Mucosa of descending colon (tissue), 3 donors: ENCODE measurements around the gene PPP2R5C. TPM values are rescaled to one million over a fixed set of nuclear protein-coding genes. Genes with fewer than 3 reads are reported as not detected.
A peak's percentile ranks its signal among the peaks of the same experiment; 100 is the strongest.

ENCODE experiments used
- ATAC-seq: fragments of 200-7000 bp; cut with Tn5 transposase; one replicate; pipeline ENCODE4 v1.9.1; 2020; ENCODE audit warnings: mild to moderate bottlenecking, moderate library complexity
- DNase-seq, 3 donors: peaks; one replicate each; pipeline ENCODE4 v3.0.0-alpha.2; 2020
- H3K36me3 ChIP-seq: fragments of 200-600 bp; one replicate; pipeline ENCODE4 v1.8.0; 2021; ENCODE audit warnings: low read depth, mild to moderate bottlenecking
- H3K4me1 ChIP-seq: fragments of 200-600 bp; one replicate; pipeline ENCODE4 v1.8.0; 2021; ENCODE audit warnings: low read depth, mild to moderate bottlenecking
- H3K4me3 ChIP-seq: fragments of 200-600 bp; one replicate; pipeline ENCODE4 v1.8.0; 2021; ENCODE audit warnings: mild to moderate bottlenecking
- H3K9me3 ChIP-seq: fragments of 200-600 bp; one replicate; pipeline ENCODE4 v1.8.0; 2021; ENCODE audit warnings: mild to moderate bottlenecking
- intact Hi-C, 2 donors: fragments of 100-400 bp; cut with DNase I in 1 of 2; cut with micrococcal nuclease in 1 of 2; formaldehyde crosslinking; loops; one replicate each; pipeline versions ENCODE4 v1.11.0 to v1.11.1; 2022; cut with DNase I, micrococcal nuclease
- total RNA-seq, 3 donors: library from RNA; stranded (reverse); fragmentation: NEBNext Ultra II Directional in 2 of 3; extraction: Animal tissue kit (Norgen Biotek cat#: 25700) in 2 of 3; gene quantifications; one replicate each; pipeline versions ENCODE4 v1.2.1 to v1.2.4, GENCODE V29; 2021 to 2023
- TF ChIP-seq, protein P1 (sequence below): fragments of 200-600 bp; IDR thresholded peaks from one replicate; pipeline ENCODE4 v1.8.0; 2022; ENCODE audit warnings: antibody characterized with exemption, mild to moderate bottlenecking
- donor health status: DM: no; HTN: no; CAD: no; lungs with moderate emphysema.
- donor health status: DM: no; HTN: no; CAD: no.
- donor health status: DM: no; HTN: yes; CAD: no.

The PPP2R5C gene
- total RNA-seq, 3 donors from 2014 or later, result 131 to 173 (median 160) TPM

GRCh38 chr14:101784631-101785030 is 23.1 kb downstream of the PPP2R5C start:
- H3K9me3 ChIP-seq, result no peaks in the 10 kb centered on the region
- peaks cover 15% of the 10 kb centered on the region for H3K4me1 ChIP-seq
- DNase-seq, result no peak
- TF ChIP-seq, protein P1, sequence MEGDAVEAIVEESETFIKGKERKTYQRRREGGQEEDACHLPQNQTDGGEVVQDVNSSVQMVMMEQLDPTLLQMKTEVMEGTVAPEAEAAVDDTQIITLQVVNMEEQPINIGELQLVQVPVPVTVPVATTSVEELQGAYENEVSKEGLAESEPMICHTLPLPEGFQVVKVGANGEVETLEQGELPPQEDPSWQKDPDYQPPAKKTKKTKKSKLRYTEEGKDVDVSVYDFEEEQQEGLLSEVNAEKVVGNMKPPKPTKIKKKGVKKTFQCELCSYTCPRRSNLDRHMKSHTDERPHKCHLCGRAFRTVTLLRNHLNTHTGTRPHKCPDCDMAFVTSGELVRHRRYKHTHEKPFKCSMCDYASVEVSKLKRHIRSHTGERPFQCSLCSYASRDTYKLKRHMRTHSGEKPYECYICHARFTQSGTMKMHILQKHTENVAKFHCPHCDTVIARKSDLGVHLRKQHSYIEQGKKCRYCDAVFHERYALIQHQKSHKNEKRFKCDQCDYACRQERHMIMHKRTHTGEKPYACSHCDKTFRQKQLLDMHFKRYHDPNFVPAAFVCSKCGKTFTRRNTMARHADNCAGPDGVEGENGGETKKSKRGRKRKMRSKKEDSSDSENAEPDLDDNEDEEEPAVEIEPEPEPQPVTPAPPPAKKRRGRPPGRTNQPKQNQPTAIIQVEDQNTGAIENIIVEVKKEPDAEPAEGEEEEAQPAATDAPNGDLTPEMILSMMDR, result no peak
- H3K4me3 ChIP-seq, result no peak overlapping the region
- intact Hi-C loops, result no loop called here
- no peaks in the 10 kb centered on the region for H3K36me3 ChIP-seq
- no peak for ATAC-seq

DNA sequence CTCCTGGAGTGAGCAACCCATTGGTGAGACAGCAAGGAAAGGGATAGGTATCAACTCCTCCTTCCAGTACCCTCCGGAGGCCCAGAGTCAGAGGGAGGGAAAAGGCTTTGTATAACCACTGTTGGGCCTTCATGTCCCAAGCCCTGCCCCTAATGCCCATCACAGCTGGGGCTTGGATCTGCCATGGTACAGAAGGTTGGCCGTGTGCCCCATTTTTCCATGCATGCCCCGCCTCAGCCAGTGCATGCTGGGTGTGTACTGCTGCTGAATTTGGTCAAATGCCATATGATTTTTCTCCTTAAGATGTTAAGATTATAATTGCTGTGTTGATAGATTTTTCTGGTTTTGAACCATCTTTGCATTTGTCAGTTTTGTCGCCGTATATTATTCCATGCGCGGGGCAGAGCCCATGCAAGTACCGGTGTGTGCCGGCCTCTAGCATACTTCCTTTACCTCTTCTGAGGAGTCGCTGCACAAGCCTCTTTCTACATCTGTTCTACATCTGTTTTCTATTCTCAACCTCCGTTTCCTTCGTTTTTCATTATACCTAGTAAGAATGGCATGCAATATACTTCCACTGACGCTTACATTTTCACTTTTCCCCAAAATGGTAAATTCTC is 26.6 kb downstream of the PPP2R5C start:
- TF ChIP-seq, protein P1, result no peak
- Histone ChIP-seq H3K4me3 (no peak overlapping the region), H3K4me1 (peaks cover 10% of the 10 kb centered on the region), H3K9me3 (no peaks in the 10 kb centered on the region), H3K36me3 (no peaks in the 10 kb centered on the region)
- DNase-seq, result no peak
- intact Hi-C loops, result no loop called here
- ATAC-seq, result no peak

- peaks cover 10% of the 10 kb centered on the region for H3K4me1 ChIP-seq
- intact Hi-C loops, result no loop called here
- TF ChIP-seq, protein P1, result no peak
- ATAC-seq (no peak), DNase-seq (no peak)
- H3K9me3 ChIP-seq, result no peaks in the 10 kb centered on the region
- H3K36me3 ChIP-seq, result no peaks in the 10 kb centered on the region
- no peak overlapping the region for H3K4me3 ChIP-seq
Observed at GRCh38 chr14:101789222-101789621, 27.7 kb downstream of the PPP2R5C start.

DNA sequence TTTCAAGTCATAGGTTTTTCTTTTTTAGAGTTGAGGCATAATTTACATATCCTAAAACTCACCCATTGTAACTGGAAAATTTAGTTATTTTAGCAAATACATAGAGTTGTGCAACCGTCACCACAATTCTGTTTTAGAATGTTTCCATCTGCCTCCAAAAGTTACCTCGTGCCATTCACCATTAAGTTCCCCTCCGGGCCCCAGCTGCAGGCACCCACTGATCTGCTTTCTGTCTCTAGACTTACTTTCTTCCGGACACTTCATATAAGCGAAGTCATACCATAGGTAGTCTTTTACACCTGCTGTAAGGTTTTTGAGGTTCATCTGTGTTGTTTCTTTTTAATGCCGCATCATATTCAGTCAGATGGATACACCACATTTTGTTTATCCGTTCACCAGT is 28.7 kb downstream of the PPP2R5C start:
- ATAC-seq (no peak), DNase-seq (no peak)
- intact Hi-C loops, result loop anchor here in 1 of 2 donors (5.0 kb wide), 1 partner anchor 37 kb away; no protein-coding TSS in a partner anchor
- H3K36me3 ChIP-seq, result no peaks in the 10 kb centered on the region
- peaks cover 10% of the 10 kb centered on the region for H3K4me1 ChIP-seq
- no peaks in the 10 kb centered on the region for H3K9me3 ChIP-seq
- TF ChIP-seq, protein P1, result no peak
- H3K4me3 ChIP-seq, result no peak overlapping the region

DNA sequence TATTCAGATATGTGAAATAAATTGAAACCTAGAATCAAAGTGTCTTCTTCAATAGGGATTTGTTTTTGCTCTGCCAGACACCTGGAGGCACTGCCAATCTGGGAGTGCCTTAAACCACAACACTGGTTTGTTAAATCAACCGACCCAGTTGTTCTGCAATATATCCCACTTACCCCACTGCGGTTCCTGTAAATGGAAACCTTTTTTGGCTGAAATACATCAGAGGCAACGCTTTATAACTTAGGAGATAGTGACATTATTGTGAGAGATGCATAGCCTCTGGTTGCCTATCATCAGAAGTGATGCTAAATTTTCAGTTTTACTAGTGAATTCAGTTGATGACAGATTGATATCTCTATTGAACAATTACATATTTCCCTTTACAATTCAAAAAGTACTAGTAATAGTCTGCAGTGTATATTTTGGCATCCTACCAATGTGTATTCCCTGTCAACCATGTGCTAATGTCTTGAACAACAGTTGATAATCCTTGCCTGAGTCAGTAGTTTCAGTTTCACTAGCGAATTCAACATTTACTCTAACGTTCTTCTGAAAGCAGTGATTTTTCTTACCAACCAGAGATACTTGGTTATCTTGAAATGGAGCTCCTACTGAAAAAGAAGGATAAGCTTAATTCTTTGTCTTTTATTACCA is 30.5 kb downstream of the PPP2R5C start:
- ATAC-seq (peak; percentile 84), DNase-seq (no peak)
- H3K36me3 ChIP-seq, result no peaks in the 10 kb centered on the region
- intact Hi-C loops, result loop anchor here in 1 of 2 donors (5.0 kb wide), 1 partner anchor 35 kb away; no protein-coding TSS in a partner anchor
- H3K9me3 ChIP-seq, result no peaks in the 10 kb centered on the region
- TF ChIP-seq, protein P1, result no peak
- peaks cover 10% of the 10 kb centered on the region for H3K4me1 ChIP-seq
- H3K4me3 ChIP-seq, result no peak overlapping the region
